HK-2 (cell line): ENCODE measurements around the gene TEX29.

Experiments used
- DNase-seq: peaks from one replicate; pipeline ENCODE4 v3.0.0-alpha.2; 2018; ENCODE audit not compliant: unreplicated experiment

TEX29 gene

DNA sequence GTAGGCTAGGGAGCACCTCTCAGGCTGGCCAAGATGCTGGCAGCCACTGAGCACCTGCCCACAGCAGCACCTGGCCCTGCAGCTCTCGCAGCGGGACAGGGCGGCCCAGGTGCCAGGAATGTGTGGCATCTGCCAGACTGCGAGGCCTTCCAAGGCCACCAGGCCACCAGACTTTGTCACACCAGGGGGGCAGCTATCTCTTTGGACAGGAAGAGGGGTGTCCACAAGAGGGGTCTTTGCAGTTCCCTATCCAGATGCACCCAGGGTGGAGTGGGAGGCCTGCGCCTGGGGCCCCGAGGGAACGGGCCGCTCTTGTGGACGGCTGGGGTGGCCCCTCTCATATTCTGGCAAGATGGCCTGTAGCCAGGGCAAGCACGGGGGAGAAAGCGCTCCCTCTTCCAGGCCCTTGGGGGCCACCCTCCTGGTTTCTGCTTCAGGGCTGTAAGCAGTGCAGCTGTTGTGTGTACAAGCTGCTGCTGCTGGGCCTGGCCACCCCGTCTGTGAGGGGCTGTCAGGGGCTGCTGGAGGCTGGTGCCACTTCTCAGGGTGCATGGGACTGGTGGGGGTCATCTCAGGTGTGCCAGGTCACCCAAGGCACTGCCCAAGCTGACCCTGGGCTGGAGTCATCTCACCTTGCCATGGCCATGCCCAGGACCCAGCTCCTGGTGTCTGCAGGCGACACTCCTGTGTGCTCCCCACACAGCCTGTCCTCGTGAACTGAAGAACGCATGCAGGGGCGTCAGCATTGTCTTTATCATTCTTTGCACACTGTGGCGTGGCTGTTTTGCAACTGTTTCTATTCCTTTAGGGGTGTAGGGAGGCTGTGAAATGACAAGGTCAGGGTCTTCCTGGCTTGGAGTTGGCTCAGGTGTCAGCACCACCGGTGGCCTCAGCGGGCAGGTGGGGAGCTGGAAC lies 1.8 kb downstream of the TEX29 start:
- DNase-seq = no peak

DNA sequence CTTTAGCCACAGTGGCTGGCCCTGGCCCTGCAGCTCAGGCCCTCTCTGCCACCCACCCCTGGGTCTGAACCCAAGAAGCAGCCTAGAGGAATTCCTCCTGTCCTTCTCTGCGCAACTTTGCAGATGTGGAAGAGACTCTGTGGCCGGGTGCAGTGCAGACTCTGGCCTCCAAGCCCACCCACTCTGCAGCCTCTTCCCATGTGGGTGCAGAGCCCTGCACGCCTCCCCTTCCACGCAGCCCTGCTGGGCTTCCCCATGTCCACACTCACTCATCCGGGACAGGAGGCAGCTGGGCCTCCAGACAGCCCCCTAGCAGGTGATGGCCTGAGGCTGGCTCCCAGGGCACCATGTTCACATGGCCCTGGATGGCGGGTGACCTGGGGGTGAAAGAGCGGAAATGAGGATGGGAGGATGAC lies 2.5 kb downstream of the TEX29 start:
- no peak for DNase-seq

DNA sequence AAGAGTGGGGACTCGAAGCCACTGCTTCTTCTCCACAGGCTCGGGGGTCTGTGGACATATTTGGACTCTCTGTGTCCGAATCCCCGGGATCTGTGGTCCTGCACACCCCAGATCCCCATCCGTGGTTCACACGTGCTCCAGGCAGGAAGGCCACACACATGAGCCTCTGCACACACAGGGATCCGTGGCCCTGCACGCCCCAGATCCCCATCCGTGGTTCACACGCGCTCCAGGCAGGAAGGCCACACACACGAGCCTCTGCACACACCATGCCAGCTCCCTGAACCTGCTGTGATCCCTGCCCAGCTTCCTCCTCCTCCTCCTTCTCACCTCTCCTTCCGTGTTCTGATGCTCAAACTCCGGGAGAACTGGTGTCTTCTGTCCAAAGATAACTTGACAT lies 3.1 kb downstream of the TEX29 start:
- DNase-seq = no peak

DNA sequence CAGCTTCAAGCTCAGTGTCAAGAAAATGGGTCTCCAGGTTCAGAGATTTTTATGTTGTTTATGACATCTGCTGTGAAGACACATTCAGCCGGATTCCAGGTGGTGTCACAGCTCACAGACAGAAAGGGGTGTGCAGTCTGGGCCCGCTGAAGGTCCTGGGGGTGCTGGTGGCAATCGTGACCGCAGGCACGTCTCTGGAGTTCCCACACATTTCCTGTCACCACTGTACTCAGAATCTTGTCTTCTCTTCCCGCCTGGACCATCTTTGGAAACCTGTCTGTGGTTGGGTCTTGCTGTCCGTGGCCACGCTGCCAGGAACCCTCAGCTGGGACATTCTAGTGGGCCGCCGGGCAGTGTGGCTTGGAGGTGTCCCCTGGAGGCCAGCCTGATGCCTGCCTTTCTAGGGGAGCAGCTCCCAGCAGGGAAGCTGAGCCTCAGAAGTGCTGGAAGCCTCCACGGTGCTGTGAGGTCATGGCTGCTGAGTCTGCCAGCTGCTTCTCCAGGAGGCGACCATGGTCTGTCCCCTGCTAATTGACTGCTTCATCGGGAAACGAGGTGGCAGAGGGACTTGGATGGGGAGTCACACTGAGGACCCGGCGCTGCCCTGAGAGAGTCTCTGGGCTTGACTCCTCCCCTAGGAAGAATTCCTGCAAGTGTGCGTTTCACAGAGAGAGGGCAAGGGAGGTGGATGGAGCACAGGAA lies 3.7 kb downstream of the TEX29 start:
- DNase-seq = no peak

DNA sequence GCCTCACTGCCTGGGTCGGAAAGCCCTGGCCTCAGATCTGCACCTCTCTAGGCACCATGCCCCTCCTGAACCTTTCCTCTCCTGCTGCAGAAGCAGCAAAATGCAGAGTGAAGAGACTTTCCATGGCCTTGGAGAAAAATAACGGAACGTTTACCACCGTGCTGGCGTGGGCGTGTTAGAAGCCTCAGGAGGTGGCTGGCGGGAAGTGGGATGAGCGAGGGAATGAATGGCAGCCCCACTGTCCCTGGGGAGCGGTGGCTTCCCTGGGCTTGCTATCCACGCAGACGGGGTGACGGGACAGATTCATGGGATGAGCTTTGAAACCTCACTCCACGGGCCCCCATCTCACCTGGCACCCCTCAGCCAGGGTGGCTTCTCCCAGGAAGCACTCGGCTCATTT lies 4.3 kb downstream of the TEX29 start:
- DNase-seq = no peak

GRCh38 chr13:111325146-111325890 lies 4.9 kb downstream of the TEX29 start:
- DNase-seq = no peak

DNA sequence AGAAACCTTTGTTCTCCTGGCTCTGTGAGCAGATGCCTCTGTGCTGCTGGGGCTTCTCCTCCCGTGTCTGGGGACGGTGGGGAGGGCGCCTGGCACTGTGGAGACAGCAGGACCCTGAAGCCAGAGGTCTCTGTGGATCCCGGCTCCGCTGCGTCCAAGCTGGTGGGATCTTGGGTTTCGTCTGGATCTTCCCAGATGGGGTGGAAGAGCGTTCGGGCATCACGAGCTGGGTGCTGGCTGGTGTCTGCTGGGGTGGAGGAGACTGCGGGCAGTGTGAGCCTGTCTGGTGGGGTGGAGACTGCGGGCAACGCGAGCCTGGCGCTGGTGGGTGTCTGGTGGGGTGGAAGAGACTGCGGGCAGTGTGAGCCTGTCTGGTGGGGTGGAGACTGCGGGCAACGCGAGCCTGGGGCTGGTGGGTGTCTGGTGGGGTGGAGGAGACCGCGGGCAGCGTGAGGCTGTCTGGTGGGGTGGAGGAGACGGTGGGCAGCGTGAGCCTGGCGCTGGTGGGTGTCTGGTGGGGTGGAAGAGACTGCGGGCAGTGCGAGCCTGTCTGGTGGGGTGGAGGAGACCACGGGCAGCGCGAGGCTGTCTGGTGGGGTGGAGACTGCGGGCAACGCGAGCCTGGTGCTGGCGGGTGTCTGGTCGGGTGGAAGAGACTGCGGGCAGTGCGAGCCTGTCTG lies 5.6 kb downstream of the TEX29 start:
- DNase-seq = no peak

DNA sequence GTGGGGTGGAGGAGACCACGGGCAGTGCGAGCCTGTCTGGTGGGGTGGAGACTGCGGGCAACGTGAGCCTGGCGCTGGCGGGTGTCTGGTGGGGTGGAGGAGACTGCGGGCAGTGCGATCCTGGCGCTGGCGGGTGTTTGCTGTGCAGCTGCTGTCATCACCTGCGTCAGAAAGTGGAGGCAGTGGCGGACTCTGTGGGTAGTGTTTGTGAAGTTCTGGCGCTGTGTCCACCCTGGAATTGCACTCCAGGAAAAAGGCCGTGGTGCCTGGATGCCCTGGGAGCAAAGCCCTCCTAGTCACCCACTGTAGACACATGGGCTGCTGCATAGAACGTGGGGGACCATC lies 6.2 kb downstream of the TEX29 start:
- DNase-seq = no peak

- no peak for DNase-seq
Measured at GRCh38 chr13:111326981-111327642, 6.7 kb downstream of the TEX29 start.

GRCh38 chr13:111327730-111328573 lies 7.5 kb downstream of the TEX29 start:
- DNase-seq = no peak

- no peak for DNase-seq
Measured at GRCh38 chr13:111328574-111329410, 8.3 kb downstream of the TEX29 start.

- DNase-seq = no peak
Measured at GRCh38 chr13:111329641-111330040, 9.2 kb downstream of the TEX29 start.

- no peak for DNase-seq
Measured at GRCh38 chr13:111330066-111330610, 9.7 kb downstream of the TEX29 start.

DNA sequence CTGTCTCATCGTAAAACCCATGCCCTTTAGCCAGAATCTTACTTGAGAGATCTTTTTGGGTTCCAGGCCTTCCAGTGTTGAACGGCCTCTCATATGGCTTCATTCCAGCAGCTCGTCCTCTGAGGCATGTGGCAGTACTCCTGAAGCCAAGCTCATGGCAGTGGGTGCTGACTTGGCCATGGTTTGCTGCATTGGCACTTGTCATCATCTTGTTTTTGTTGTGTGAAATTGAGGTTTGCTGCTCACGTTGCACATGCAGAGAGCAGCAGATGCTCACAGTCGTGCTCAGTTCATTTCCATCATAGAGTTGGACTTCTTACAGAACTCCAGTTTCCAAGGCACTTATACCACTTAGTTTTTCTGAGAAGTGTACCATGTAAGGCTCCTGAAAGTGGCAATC lies 14.9 kb downstream of the TEX29 start:
- DNase-seq = no peak

GRCh38 chr13:111336666-111337065 lies 16.2 kb downstream of the TEX29 start:
- no peak for DNase-seq

DNA sequence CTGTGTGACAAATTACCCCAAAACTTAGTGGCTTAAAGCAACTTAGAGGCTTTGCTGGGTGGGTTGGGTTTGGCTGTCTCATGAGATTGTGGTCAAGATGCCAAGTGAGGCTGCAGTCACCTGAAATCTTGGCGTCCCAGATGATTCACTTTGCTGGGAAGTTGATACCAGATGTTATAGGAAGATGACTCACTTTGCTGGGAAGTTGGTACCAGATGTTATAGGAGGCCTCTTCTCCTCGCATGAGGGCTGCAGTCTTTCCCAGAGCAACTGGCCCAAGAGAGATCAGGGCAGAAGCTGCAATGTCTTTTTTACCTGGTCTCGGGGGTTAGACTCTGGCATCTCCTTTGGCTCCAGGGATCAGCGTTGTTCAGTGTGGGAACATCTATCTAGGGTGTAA lies 16.8 kb downstream of the TEX29 start:
- DNase-seq = no peak

DNA sequence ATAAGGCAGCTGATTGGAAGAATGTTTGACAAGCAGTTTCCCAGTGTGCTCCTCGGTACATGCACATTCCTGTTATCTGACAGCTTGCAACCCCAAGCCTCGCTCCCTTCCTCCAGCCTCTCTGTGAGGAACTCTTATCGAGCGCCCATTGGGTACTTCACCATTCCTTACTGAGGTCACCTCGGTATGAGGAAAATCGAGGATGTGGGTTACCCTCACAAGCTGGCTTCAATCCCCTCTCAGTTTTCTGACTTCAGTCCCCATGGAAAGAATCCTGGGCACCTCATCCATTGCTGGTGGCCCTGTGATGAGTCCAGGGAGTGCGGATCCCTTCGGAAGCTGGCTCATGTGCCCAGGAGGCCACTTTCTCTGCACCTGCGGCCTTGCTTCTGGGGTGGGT lies 17.3 kb downstream of the TEX29 start:
- no peak for DNase-seq

- DNase-seq = no peak
Measured at GRCh38 chr13:111338841-111339240, 18.4 kb downstream of the TEX29 start.
